HepG2 (cell line): ENCODE data around the gene LMX1B. TPM values are rescaled to one million over a fixed set of nuclear protein-coding genes. Genes with fewer than 3 reads are reported as not detected.

ENCODE experiments used
- ATAC-seq: fragments of 200-7000 bp; cut with Tn5 transposase; 3 replicates; pipeline ENCODE4 v1.9.1; 2020; ENCODE audit warnings: mild to moderate bottlenecking, moderate library complexity
- BruUV-seq: library from RNA; stranded (reverse); fragments of 400-500 nt; replicated peaks from 2 replicates; lab custom pipeline; 2021; lab: Mats Ljungman, UMichigan
- CTCF ChIA-PET: fragments of 300-600 bp; formaldehyde crosslinking; extraction: SDS; loops from one replicate; lab custom pipeline; 2021; ENCODE audit warnings: low total read pairs, inconsistent platforms, low intra/inter-chr PET ratio; lab: Yijun Ruan, JAX
- POLR2A ChIA-PET: fragments of 350-600 bp; sonication (Branson Sonifier 250); formaldehyde crosslinking; loops from one replicate; lab custom pipeline; 2020; ENCODE audit warnings: antibody characterized with exemption, inconsistent platforms; lab: Yijun Ruan, JAX
- DNase-seq: peaks from one replicate; pipeline ENCODE4 v3.0.0-alpha.2; 2015; ENCODE audit warnings: low spot score
- FAIRE-seq: peaks from 3 replicates; lab custom pipeline; 2011; peaks lifted over from hg19 to GRCh38; lab: Jason Lieb, UNC
- H2AFZ ChIP-seq: one replicate; pipeline ENCODE4 v1.6.1; 2011; ENCODE audit warnings: low read length, inconsistent platforms
- H3K27ac ChIP-seq: fragments of 300-600 bp; 3 replicates; pipeline ENCODE4 v1.8.0; 2011; ENCODE audit warnings: mixed run types, mild to moderate bottlenecking, mixed read lengths, low read length, inconsistent platforms; ENCODE audit not compliant: insufficient read depth; ENCODE audit errors: extremely low read length
- H3K27me3 ChIP-seq, 2 experiments: fragments of 200-600 bp in 1 of 2; 2 replicates in 1 of 2; 3 replicates in 1 of 2; pipeline versions ENCODE4 v1.6.0 to v1.8.0; 2011; ENCODE audit warnings: low read length in 2 of 2, mild to moderate bottlenecking in 2 of 2, moderate library complexity in 2 of 2, inconsistent platforms in 1 of 2; ENCODE audit not compliant: insufficient read depth in 2 of 2, control insufficient read depth in 1 of 2
- H3K36me3 ChIP-seq, 2 experiments: fragments of 200-600 bp in 1 of 2; replicated peaks in 1 of 2; 2 replicates in 1 of 2; 3 replicates in 1 of 2; pipeline versions ENCODE4 v1.5.1 to v1.8.0; 2011; ENCODE audit warnings: low read length in 2 of 2, inconsistent platforms in 1 of 2; ENCODE audit not compliant: insufficient read depth in 2 of 2, control insufficient read depth in 1 of 2
- H3K4me1 ChIP-seq: 2 replicates; pipeline ENCODE4 v1.5.1; 2012; ENCODE audit warnings: low read length, inconsistent platforms; ENCODE audit not compliant: insufficient read depth
- H3K4me2 ChIP-seq: 2 replicates; pipeline ENCODE4 v1.6.0; 2011; ENCODE audit warnings: low read depth, low read length, inconsistent platforms
- H3K4me3 ChIP-seq, 3 experiments: fragments of 200-600 bp in 1 of 3; sonication (generic), shearing (Covaris generic) in 1 of 3; replicated peaks in 1 of 3; 2 replicates each; pipeline ENCODE4 v1.5.1; 2011 to 2016; ENCODE audit warnings: low read length in 3 of 3, inconsistent platforms in 2 of 3, low read depth in 2 of 3, mild to moderate bottlenecking in 2 of 3, control low read depth in 1 of 3, mixed read lengths in 1 of 3; ENCODE audit not compliant: insufficient read depth in 1 of 3
- H3K79me2 ChIP-seq: one replicate; pipeline ENCODE4 v1.6.1; 2011; ENCODE audit warnings: low read length, inconsistent platforms; ENCODE audit not compliant: insufficient read depth
- H3K9ac ChIP-seq: 2 replicates; pipeline ENCODE4 v1.6.0; 2011; ENCODE audit warnings: mild to moderate bottlenecking, low read depth, low read length, inconsistent platforms; ENCODE audit not compliant: insufficient read depth
- H3K9me3 ChIP-seq: 2 replicates; pipeline ENCODE4 v1.5.1; 2012; ENCODE audit warnings: mild to moderate bottlenecking, low read length
- H4K20me1 ChIP-seq: 2 replicates; pipeline ENCODE4 v1.6.0; 2011; ENCODE audit warnings: inconsistent platforms, mild to moderate bottlenecking, low read length, moderate library complexity; ENCODE audit not compliant: insufficient read depth
- CEBPB ChIP-seq: IDR thresholded peaks from 2 replicates; pipeline ENCODE4 v1.6.1; 2011; ENCODE audit warnings: low read depth, low read length, improper control_type of control experiment, borderline replicate concordance
- CHCHD3 ChIP-seq: sonication (generic); formaldehyde crosslinking; IDR thresholded peaks from 2 replicates; pipeline ENCODE4 v1.8.0; 2022; ENCODE audit warnings: mild to moderate bottlenecking, missing genetic modification reagents, moderate library complexity
- CREB3 ChIP-seq: sonication (generic); formaldehyde crosslinking; IDR thresholded peaks from 2 replicates; pipeline ENCODE4 v1.5.0; 2020; ENCODE audit warnings: missing genetic modification reagents
- HINFP ChIP-seq: sonication (generic); formaldehyde crosslinking; IDR thresholded peaks from 2 replicates; pipeline ENCODE4 v1.4.0; 2020; ENCODE audit warnings: low read depth, mild to moderate bottlenecking, missing genetic modification reagents
- MEIS1 ChIP-seq: sonication (generic); formaldehyde crosslinking; IDR thresholded peaks from 2 replicates; pipeline ENCODE4 v1.9.0; 2021; ENCODE audit warnings: mild to moderate bottlenecking, missing genetic modification reagents, moderate library complexity, borderline replicate concordance
- PAWR ChIP-seq: sonication (generic); formaldehyde crosslinking; IDR thresholded peaks from 2 replicates; pipeline ENCODE4 v1.4.0; 2020; ENCODE audit warnings: missing genetic modification reagents, mild to moderate bottlenecking, borderline replicate concordance
- PRDM4 ChIP-seq: sonication (generic); formaldehyde crosslinking; IDR thresholded peaks from 2 replicates; pipeline ENCODE4 v1.9.0; 2021; ENCODE audit warnings: missing genetic modification reagents, borderline replicate concordance
- RAD51 ChIP-seq: fragments of 450-650 bp; IDR thresholded peaks from 2 replicates; pipeline ENCODE4 v1.6.1; 2016; ENCODE audit warnings: borderline replicate concordance
- REXO4 ChIP-seq: sonication (generic); formaldehyde crosslinking; IDR thresholded peaks from 2 replicates; pipeline ENCODE4 v1.8.0; 2022; ENCODE audit warnings: missing genetic modification reagents, mild to moderate bottlenecking, borderline replicate concordance
- SNAPC2 ChIP-seq: sonication (generic); formaldehyde crosslinking; IDR thresholded peaks from 2 replicates; pipeline ENCODE4 v1.8.1; 2022; ENCODE audit warnings: mild to moderate bottlenecking, missing genetic modification reagents
- SNAPC5 ChIP-seq: sonication (generic); formaldehyde crosslinking; IDR thresholded peaks from 2 replicates; pipeline ENCODE4 v1.8.1; 2023; ENCODE audit warnings: mild to moderate bottlenecking, missing genetic modification reagents, borderline replicate concordance
- ZBTB33 ChIP-seq: sonication (generic); formaldehyde crosslinking; IDR thresholded peaks from 2 replicates; pipeline ENCODE4 v1.4.0; 2020; ENCODE audit warnings: missing genetic modification reagents
- ZFP90 ChIP-seq: sonication (generic); formaldehyde crosslinking; IDR thresholded peaks from 2 replicates; pipeline ENCODE4 v1.8.0; 2022; ENCODE audit warnings: missing genetic modification reagents, mild to moderate bottlenecking, inconsistent platforms, borderline replicate concordance
- ZNF205 ChIP-seq: IDR thresholded peaks from 2 replicates; pipeline ENCODE4 v1.6.1; 2018; ENCODE audit warnings: missing biosample characterization, missing genetic modification reagents
- ZNF383 ChIP-seq: sonication (generic); formaldehyde crosslinking; IDR thresholded peaks from 2 replicates; pipeline ENCODE4 v1.4.0; 2020; ENCODE audit warnings: missing genetic modification reagents, mild to moderate bottlenecking, borderline replicate concordance
- ZNF784 ChIP-seq: sonication (generic); formaldehyde crosslinking; IDR thresholded peaks from 2 replicates; pipeline ENCODE4 v1.5.1; 2020; ENCODE audit warnings: missing genetic modification reagents, mild to moderate bottlenecking, borderline replicate concordance
- WGBS: methylation state at CpG from one replicate; pipeline ENCODE4 v1.1.6; 2017; ENCODE audit warnings: low lambda C conversion rate; 5-methylcytosine and 5-hydroxymethylcytosine counted together
- in situ Hi-C: cut with HindIII; loops from 2 replicates; pipeline ENCODE4 v1.10.0; 2017; ENCODE audit warnings: low pct_unique_long_range_greater_than_20kb; ENCODE audit not compliant: extremely low pct_ligation_motif_present
- intact Hi-C: fragments of 100-400 bp; cut with micrococcal nuclease; formaldehyde crosslinking; loops from one replicate; pipeline ENCODE4 v1.10.0; 2022; ENCODE audit not compliant: unreplicated experiment
- polyA plus RNA-seq, 8 experiments: library from polyadenylated mRNA; depleted of rRNA in 3 of 8; stranded (reverse) in 7 of 8; unstranded in 1 of 8; fragments of >200 nt; fragmentation: Illumina TruSeq in 4 of 8; extraction: Trizol in 4 of 8; gene quantifications; 2 replicates each; pipeline versions ENCODE4 v1.2.1 to v1.2.3, GENCODE V29; 2011 to 2016; ENCODE audit warnings: low read depth in 4 of 8, missing spikeins in 1 of 8, mixed read lengths in 1 of 8; ENCODE audit not compliant: insufficient read depth in 1 of 8
- total RNA-seq, 5 experiments: library from RNA; depleted of rRNA; stranded (reverse); fragments of >200 nt; fragmentation: Illumina TruSeq; extraction: Trizol; gene quantifications; 2 replicates each; pipeline ENCODE4 v1.2.3, GENCODE V29; 2016; ENCODE audit warnings: low read depth in 1 of 5

Gene LMX1B
- total and polyA plus RNA-seq, 2 of the 13 experiments (the other 11 are each of a cell fraction or from before 2014, with no cell fraction given), result not detected

GRCh38 chr9:126676102-126676684 is 62.5 kb downstream of the LMX1B start:
- H3K36me3 ChIP-seq, result no peaks in the 10 kb centered on the region
- 60% methylated on average over 9 of the region's 11 CpGs for WGBS
- ChIA-PET POLR2A (no interaction called here), CTCF (no interaction called here)
- no peak overlapping the region for H3K27ac ChIP-seq
- H3K79me2 ChIP-seq, result no peaks in the 10 kb centered on the region
- H3K27me3 ChIP-seq, result peaks cover 11 to 68% of the 10 kb centered on the region in 2 experiments; a peak in 4 of 5 replicates
- no peak overlapping the region for H2AFZ ChIP-seq
- H3K4me2 ChIP-seq, result no peak overlapping the region
- ATAC-seq (no peak), DNase-seq (no peak), FAIRE-seq (no peak)
- BruUV-seq, result no TSS peak
- H4K20me1 ChIP-seq, result no peaks in the 10 kb centered on the region
- in situ Hi-C loops, result no loop called here
- no peak overlapping the region for H3K4me3 ChIP-seq
- intact Hi-C loops, result no loop called here
- H3K4me1 ChIP-seq, result no peaks in the 10 kb centered on the region
- no peaks in the 10 kb centered on the region for H3K9me3 ChIP-seq
- no peak overlapping the region for H3K9ac ChIP-seq
- no peak for TF ChIP-seq PAWR (CRISPR knock-in tag)
- no peak for TF ChIP-seq HINFP (CRISPR knock-in tag)
- TF ChIP-seq CHCHD3 (CRISPR knock-in tag), result no peak
- TF ChIP-seq REXO4 (CRISPR knock-in tag), result no peak
- TF ChIP-seq ZBTB33 (CRISPR knock-in tag), result no peak
- no peak for TF ChIP-seq ZNF205 (CRISPR knock-in tag)
- TF ChIP-seq MEIS1 (CRISPR knock-in tag), result no peak
- TF ChIP-seq ZFP90 (CRISPR knock-in tag), result no peak
- no peak for TF ChIP-seq RAD51
- TF ChIP-seq ZNF784 (CRISPR knock-in tag), result no peak
- no peak for TF ChIP-seq SNAPC2 (CRISPR knock-in tag)
- TF ChIP-seq CREB3 (CRISPR knock-in tag), result no peak
- no peak for TF ChIP-seq SNAPC5 (CRISPR knock-in tag)
- TF ChIP-seq CEBPB, result no peak
- no peak for TF ChIP-seq PRDM4
- no peak for TF ChIP-seq ZNF383 (CRISPR knock-in tag)
